HCT116 (cell line): ENCODE measurements around the gene EARS2. TPM values are rescaled to one million over a fixed set of nuclear protein-coding genes. Genes with fewer than 3 reads are reported as not detected.

Experiments used
- ATAC-seq: fragments of 200-7000 bp; cut with Tn5 transposase; 2 replicates; pipeline ENCODE4 v1.9.1; 2020; ENCODE audit warnings: mild to moderate bottlenecking, moderate library complexity
- BruUV-seq: library from RNA; stranded (reverse); fragments of 400-500 nt; replicated peaks from 2 replicates; lab custom pipeline; 2021; lab: Mats Ljungman, UMichigan
- CTCF ChIA-PET: fragments of 300-600 bp; sonication (Branson Sonifier 250); formaldehyde crosslinking; loops from one replicate; lab custom pipeline; 2021; ENCODE audit warnings: antibody characterized with exemption; lab: Charles Lee
- POLR2A ChIA-PET: fragments of 300-600, 350-600 bp; sonication (Branson Sonifier 250); formaldehyde crosslinking; loops from one replicate; lab custom pipeline; 2021; ENCODE audit warnings: antibody characterized with exemption; lab: Charles Lee
- RAD21 ChIA-PET, 2 experiments: fragments of 300-600 bp; sonication (Branson Sonifier 250); formaldehyde crosslinking; loops; one replicate each; lab custom pipeline; 2023; ENCODE audit warnings: low total read pairs in 2 of 2; ENCODE audit not compliant: uncharacterized antibody in 2 of 2, unreplicated experiment in 2 of 2, low non-redundant PET in 1 of 2; lab: Charles Lee
- DNase-seq: peaks from one replicate; pipeline ENCODE4 v3.0.0-alpha.2; 2010; ENCODE audit warnings: low read depth, low spot score
- H2AFZ ChIP-seq: fragments of 200-600 bp; shearing (Covaris generic), sonication (generic); 2 replicates; pipeline ENCODE4 v1.6.1; 2017; ENCODE audit warnings: low read depth, mixed run types, mixed read lengths, antibody characterized with exemption, low read length; ENCODE audit not compliant: poor library complexity, severe bottlenecking
- H3K27ac ChIP-seq: 2 replicates; pipeline ENCODE4 v1.5.1; 2012; ENCODE audit warnings: low read depth, low read length
- H3K27me3 ChIP-seq: fragments of 200-600 bp; sonication (generic); 2 replicates; pipeline ENCODE4 v1.6.1; 2016; ENCODE audit warnings: mixed run types, low read length, mixed read lengths; ENCODE audit not compliant: insufficient read depth
- H3K36me3 ChIP-seq, 2 experiments: fragments of 200-500 bp in 1 of 2; fragments of 200-600 bp in 1 of 2; sonication (Bioruptor generic) in 1 of 2; sonication (generic) in 1 of 2; 2 replicates each; pipeline versions ENCODE4 v1.5.1 to v1.6.1; 2014 to 2016; ENCODE audit warnings: low read length in 2 of 2, inconsistent platforms in 1 of 2, mixed read lengths in 1 of 2, mixed run types in 1 of 2; ENCODE audit not compliant: insufficient read depth in 2 of 2, control insufficient read depth in 1 of 2
- H3K4me1 ChIP-seq, 2 experiments: fragments of 200-600 bp in 1 of 2; sonication (generic) in 1 of 2; 2 replicates each; pipeline versions ENCODE4 v1.5.1 to v1.6.1; 2012 to 2017; ENCODE audit warnings: low read length in 2 of 2, inconsistent platforms in 1 of 2, mild to moderate bottlenecking in 1 of 2, mixed read lengths in 1 of 2, mixed run types in 1 of 2, moderate library complexity in 1 of 2; ENCODE audit not compliant: insufficient read depth in 2 of 2, control insufficient read depth in 1 of 2
- H3K4me2 ChIP-seq: fragments of 200-600 bp; sonication (generic); 2 replicates; pipeline ENCODE4 v1.6.1; 2017; ENCODE audit warnings: mixed run types, low read length, mixed read lengths
- H3K4me3 ChIP-seq, 2 experiments: fragments of 200-600 bp in 1 of 2; sonication (generic) in 1 of 2; replicated peaks in 1 of 2; 2 replicates each; pipeline ENCODE4 v1.5.1; 2011 to 2016; ENCODE audit warnings: low read length in 2 of 2, control low read depth in 1 of 2, low read depth in 1 of 2, mild to moderate bottlenecking in 1 of 2, mixed read lengths in 1 of 2, mixed run types in 1 of 2
- H3K79me2 ChIP-seq: fragments of 200-600 bp; sonication (generic); 2 replicates; pipeline ENCODE4 v1.6.1; 2017; ENCODE audit warnings: mild to moderate bottlenecking, mixed run types, low read length, moderate library complexity, mixed read lengths; ENCODE audit not compliant: insufficient read depth
- H3K9ac ChIP-seq: fragments of 200-600 bp; sonication (generic); 2 replicates; pipeline ENCODE4 v1.6.1; 2016; ENCODE audit warnings: low read length, mixed read lengths
- H3K9me2 ChIP-seq: fragments of 200-600 bp; sonication (generic), shearing (Covaris generic); 2 replicates; pipeline ENCODE4 v1.6.1; 2017; ENCODE audit warnings: mixed run types, mild to moderate bottlenecking, moderate library complexity; ENCODE audit not compliant: insufficient read depth
- H3K9me3 ChIP-seq, 2 experiments: fragments of 200-500 bp in 1 of 2; fragments of 200-600 bp in 1 of 2; sonication (Bioruptor generic) in 1 of 2; sonication (generic) in 1 of 2; 2 replicates each; pipeline ENCODE4 v1.6.1; 2014 to 2017; ENCODE audit warnings: low read length in 2 of 2, mixed read lengths in 2 of 2, inconsistent platforms in 1 of 2, low read depth in 1 of 2, mild to moderate bottlenecking in 1 of 2, mixed run types in 1 of 2, moderate library complexity in 1 of 2; ENCODE audit not compliant: control insufficient read depth in 1 of 2, insufficient read depth in 1 of 2
- H4K20me1 ChIP-seq: fragments of 200-600 bp; sonication (generic), shearing (Covaris generic); 2 replicates; pipeline ENCODE4 v1.6.1; 2017; ENCODE audit warnings: mixed run types, mild to moderate bottlenecking, moderate library complexity; ENCODE audit not compliant: insufficient read depth
- CBX3 ChIP-seq: IDR thresholded peaks from 2 replicates; pipeline ENCODE4 v1.6.1; 2012; ENCODE audit warnings: low read depth
- CEBPB ChIP-seq: IDR thresholded peaks from 2 replicates; pipeline ENCODE4 v1.6.1; 2012; ENCODE audit warnings: low read depth
- EGR1 ChIP-seq: IDR thresholded peaks from 2 replicates; pipeline ENCODE4 v1.6.1; 2012; ENCODE audit warnings: low read depth
- ELF1 ChIP-seq: IDR thresholded peaks from 2 replicates; pipeline ENCODE4 v1.6.1; 2012; ENCODE audit warnings: low read depth, borderline replicate concordance
- JUND ChIP-seq: IDR thresholded peaks from 2 replicates; pipeline ENCODE4 v1.6.1; 2012
- POLR2AphosphoS5 ChIP-seq: IDR thresholded peaks from 2 replicates; pipeline ENCODE4 v1.6.1; 2011; ENCODE audit warnings: mild to moderate bottlenecking, low read depth, low read length, moderate library complexity
- RAD21 ChIP-seq: IDR thresholded peaks from 2 replicates; pipeline ENCODE4 v1.6.1; 2012; ENCODE audit warnings: low read depth, mild to moderate bottlenecking
- SIN3A ChIP-seq: IDR thresholded peaks from 2 replicates; pipeline ENCODE4 v1.6.1; 2012; ENCODE audit warnings: low read depth
- SP1 ChIP-seq: IDR thresholded peaks from 2 replicates; pipeline ENCODE4 v1.6.1; 2012; ENCODE audit warnings: low read depth
- SRF ChIP-seq: IDR thresholded peaks from 2 replicates; pipeline ENCODE4 v1.6.1; 2012; ENCODE audit warnings: low read depth
- TCF7L2 ChIP-seq: IDR thresholded peaks from 2 replicates; pipeline ENCODE4 v1.7.0; 2011; ENCODE audit warnings: borderline replicate concordance, inconsistent platforms; ENCODE audit not compliant: insufficient read depth, insufficient read length; ENCODE audit errors: extremely low read depth
- YY1 ChIP-seq: IDR thresholded peaks from 2 replicates; pipeline ENCODE4 v1.6.1; 2011; ENCODE audit warnings: low read length, low read depth, moderate library complexity, mild to moderate bottlenecking; ENCODE audit not compliant: insufficient replicate concordance; ENCODE audit errors: extremely low read depth
- ZFX ChIP-seq: fragments of 450-650 bp; IDR thresholded peaks from 2 replicates; pipeline ENCODE4 v1.6.1; 2017
- ZNF274 ChIP-seq: fragments of 200-500 bp; sonication (Bioruptor generic); IDR thresholded peaks from 2 replicates; pipeline ENCODE4 v1.6.1; 2014; ENCODE audit warnings: mild to moderate bottlenecking, low read depth, low read length, inconsistent platforms
- intact Hi-C: fragments of 100-400 bp; cut with micrococcal nuclease; formaldehyde crosslinking; loops from 2 replicates; pipeline ENCODE4 v1.10.0; 2022
- total RNA-seq: library from RNA; stranded (reverse); gene quantifications from one replicate; pipeline ENCODE4 v1.2.1, GENCODE V29; 2021; ENCODE audit not compliant: unreplicated experiment
- TF ChIP-seq, protein P1 (sequence below): IDR thresholded peaks from 2 replicates; pipeline ENCODE4 v1.6.1; 2012
- TF ChIP-seq, protein P2 (sequence below): IDR thresholded peaks from 2 replicates; pipeline ENCODE4 v1.6.1; 2012; ENCODE audit warnings: low read depth
- TF ChIP-seq, protein P3 (sequence below), 3 experiments: fragments of 200-600 bp in 1 of 3; sonication (generic) in 1 of 3; IDR thresholded peaks in 2 of 3; conservative IDR thresholded peaks in 1 of 3; 2 replicates each; pipeline ENCODE4 v1.5.1; 2012 to 2017; ENCODE audit warnings: low read depth in 2 of 3, low read length in 2 of 3, antibody characterized with exemption in 1 of 3, borderline replicate concordance in 1 of 3, control low read depth in 1 of 3, mild to moderate bottlenecking in 1 of 3, mixed read lengths in 1 of 3, mixed run types in 1 of 3, moderate library complexity in 1 of 3; ENCODE audit not compliant: insufficient read depth in 1 of 3
- TF ChIP-seq, protein P4 (sequence below): IDR thresholded peaks from 2 replicates; pipeline ENCODE4 v1.6.1; 2011; ENCODE audit warnings: mild to moderate bottlenecking, low read length, moderate library complexity; ENCODE audit not compliant: insufficient replicate concordance; ENCODE audit errors: extremely low read depth
- TF ChIP-seq, protein P5 (sequence below): IDR thresholded peaks from 2 replicates; pipeline ENCODE4 v1.6.1; 2012

Gene EARS2
- total RNA-seq, 1 experiment from 2014 or later = 35.6 TPM

DNA sequence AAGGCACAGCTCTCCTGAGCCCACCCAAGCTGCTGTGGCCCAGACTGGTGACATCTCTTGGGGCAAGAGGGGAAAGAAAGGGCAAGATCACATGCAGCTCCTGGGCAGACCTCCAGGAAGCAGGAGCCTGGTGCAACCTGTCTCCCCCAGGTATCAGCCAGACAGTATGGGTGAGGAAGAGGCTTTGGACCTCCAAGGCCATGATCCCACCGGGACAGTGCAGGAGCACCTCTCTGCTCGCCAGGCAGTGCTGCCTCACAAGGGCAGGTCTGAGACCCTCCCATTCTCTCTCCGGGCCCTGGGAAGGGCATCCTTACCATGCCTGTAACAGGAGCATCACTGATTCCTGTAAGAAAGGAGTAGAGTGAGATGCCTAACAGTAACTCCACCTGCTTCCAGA is 78.6 kb downstream of the EARS2 start (continued):
- TF ChIP-seq SRF (no peak), YY1 (no peak)

DNA sequence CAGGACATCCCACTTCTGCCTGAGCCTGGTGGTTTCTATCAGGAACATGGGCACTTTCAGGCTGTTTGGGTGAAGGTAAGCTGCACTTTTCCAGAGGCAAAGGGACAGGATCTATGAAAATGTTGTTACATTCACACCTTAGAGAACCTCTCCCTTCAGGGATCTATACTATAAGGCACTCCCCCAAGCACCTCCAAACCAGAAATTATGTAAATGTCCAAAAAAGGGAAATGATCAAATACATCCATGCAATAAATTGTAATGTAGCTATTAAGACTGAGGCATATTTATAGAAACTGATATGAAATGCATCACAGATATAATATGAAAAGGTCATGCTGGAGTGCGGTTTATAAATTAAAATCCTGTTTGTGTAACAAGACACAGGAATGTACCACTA is 80.9 kb downstream of the EARS2 start:
- CTCF ChIA-PET = no interaction called here
- no TSS peak for BruUV-seq

More for the DNA sequence above, 80.9 kb downstream of the EARS2 start:
- DNase-seq (no peak), ATAC-seq (no peak)
- H3K9me2 ChIP-seq = no peaks in the 10 kb centered on the region
- H3K4me3 ChIP-seq = no peak overlapping the region
- H3K9ac ChIP-seq = no peak overlapping the region
- ChIA-PET RAD21 (no interaction called here), POLR2A (no interaction called here)
- no peaks in the 10 kb centered on the region for H4K20me1 ChIP-seq
- H3K4me2 ChIP-seq = no peak overlapping the region
- H3K27me3 ChIP-seq = no peaks in the 10 kb centered on the region
- intact Hi-C loops = loop anchor here (10.0 kb wide), 1 partner anchor 59 kb away; no protein-coding TSS in a partner anchor
- no peak overlapping the region for H2AFZ ChIP-seq
- no peaks in the 10 kb centered on the region for H3K9me3 ChIP-seq
- H3K4me1 ChIP-seq = peaks cover 0 to 3% of the 10 kb centered on the region in 2 experiments; a peak in 1 of 4 replicates
- TF ChIP-seq CEBPB = no peak
- no peak for TF ChIP-seq SRF
- TF ChIP-seq, protein P1, sequence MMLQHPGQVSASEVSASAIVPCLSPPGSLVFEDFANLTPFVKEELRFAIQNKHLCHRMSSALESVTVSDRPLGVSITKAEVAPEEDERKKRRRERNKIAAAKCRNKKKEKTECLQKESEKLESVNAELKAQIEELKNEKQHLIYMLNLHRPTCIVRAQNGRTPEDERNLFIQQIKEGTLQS = no peak
- TF ChIP-seq, protein P2, sequence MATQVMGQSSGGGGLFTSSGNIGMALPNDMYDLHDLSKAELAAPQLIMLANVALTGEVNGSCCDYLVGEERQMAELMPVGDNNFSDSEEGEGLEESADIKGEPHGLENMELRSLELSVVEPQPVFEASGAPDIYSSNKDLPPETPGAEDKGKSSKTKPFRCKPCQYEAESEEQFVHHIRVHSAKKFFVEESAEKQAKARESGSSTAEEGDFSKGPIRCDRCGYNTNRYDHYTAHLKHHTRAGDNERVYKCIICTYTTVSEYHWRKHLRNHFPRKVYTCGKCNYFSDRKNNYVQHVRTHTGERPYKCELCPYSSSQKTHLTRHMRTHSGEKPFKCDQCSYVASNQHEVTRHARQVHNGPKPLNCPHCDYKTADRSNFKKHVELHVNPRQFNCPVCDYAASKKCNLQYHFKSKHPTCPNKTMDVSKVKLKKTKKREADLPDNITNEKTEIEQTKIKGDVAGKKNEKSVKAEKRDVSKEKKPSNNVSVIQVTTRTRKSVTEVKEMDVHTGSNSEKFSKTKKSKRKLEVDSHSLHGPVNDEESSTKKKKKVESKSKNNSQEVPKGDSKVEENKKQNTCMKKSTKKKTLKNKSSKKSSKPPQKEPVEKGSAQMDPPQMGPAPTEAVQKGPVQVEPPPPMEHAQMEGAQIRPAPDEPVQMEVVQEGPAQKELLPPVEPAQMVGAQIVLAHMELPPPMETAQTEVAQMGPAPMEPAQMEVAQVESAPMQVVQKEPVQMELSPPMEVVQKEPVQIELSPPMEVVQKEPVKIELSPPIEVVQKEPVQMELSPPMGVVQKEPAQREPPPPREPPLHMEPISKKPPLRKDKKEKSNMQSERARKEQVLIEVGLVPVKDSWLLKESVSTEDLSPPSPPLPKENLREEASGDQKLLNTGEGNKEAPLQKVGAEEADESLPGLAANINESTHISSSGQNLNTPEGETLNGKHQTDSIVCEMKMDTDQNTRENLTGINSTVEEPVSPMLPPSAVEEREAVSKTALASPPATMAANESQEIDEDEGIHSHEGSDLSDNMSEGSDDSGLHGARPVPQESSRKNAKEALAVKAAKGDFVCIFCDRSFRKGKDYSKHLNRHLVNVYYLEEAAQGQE = no peak
- TF ChIP-seq, protein P3, sequence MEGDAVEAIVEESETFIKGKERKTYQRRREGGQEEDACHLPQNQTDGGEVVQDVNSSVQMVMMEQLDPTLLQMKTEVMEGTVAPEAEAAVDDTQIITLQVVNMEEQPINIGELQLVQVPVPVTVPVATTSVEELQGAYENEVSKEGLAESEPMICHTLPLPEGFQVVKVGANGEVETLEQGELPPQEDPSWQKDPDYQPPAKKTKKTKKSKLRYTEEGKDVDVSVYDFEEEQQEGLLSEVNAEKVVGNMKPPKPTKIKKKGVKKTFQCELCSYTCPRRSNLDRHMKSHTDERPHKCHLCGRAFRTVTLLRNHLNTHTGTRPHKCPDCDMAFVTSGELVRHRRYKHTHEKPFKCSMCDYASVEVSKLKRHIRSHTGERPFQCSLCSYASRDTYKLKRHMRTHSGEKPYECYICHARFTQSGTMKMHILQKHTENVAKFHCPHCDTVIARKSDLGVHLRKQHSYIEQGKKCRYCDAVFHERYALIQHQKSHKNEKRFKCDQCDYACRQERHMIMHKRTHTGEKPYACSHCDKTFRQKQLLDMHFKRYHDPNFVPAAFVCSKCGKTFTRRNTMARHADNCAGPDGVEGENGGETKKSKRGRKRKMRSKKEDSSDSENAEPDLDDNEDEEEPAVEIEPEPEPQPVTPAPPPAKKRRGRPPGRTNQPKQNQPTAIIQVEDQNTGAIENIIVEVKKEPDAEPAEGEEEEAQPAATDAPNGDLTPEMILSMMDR (IDR thresholded peaks at IDR 0.05 in 2 of 3, conservative IDR thresholded peaks at IDR 0.05 in 1 of 3; ENCODE audit: borderline replicate concordance in 1 of 3, insufficient read depth in 1 of 3, low read depth in 2 of 3, low read length in 2 of 3) = no peak
- no peak for TF ChIP-seq ELF1
- TF ChIP-seq POLR2AphosphoS5 = no peak
- no peak for TF ChIP-seq YY1
- TF ChIP-seq, protein P4, sequence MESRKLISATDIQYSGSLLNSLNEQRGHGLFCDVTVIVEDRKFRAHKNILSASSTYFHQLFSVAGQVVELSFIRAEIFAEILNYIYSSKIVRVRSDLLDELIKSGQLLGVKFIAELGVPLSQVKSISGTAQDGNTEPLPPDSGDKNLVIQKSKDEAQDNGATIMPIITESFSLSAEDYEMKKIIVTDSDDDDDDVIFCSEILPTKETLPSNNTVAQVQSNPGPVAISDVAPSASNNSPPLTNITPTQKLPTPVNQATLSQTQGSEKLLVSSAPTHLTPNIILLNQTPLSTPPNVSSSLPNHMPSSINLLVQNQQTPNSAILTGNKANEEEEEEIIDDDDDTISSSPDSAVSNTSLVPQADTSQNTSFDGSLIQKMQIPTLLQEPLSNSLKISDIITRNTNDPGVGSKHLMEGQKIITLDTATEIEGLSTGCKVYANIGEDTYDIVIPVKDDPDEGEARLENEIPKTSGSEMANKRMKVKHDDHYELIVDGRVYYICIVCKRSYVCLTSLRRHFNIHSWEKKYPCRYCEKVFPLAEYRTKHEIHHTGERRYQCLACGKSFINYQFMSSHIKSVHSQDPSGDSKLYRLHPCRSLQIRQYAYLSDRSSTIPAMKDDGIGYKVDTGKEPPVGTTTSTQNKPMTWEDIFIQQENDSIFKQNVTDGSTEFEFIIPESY = no peak
- no peak for TF ChIP-seq SIN3A
- no peak for TF ChIP-seq EGR1
- TF ChIP-seq TCF7L2 = no peak
- TF ChIP-seq CBX3 = no peak
- TF ChIP-seq, protein P5, sequence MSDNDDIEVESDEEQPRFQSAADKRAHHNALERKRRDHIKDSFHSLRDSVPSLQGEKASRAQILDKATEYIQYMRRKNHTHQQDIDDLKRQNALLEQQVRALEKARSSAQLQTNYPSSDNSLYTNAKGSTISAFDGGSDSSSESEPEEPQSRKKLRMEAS = no peak
- TF ChIP-seq RAD21 = no peak
- TF ChIP-seq SP1 = no peak
- no peak for TF ChIP-seq ZFX
- no peak for TF ChIP-seq JUND
- no peak for TF ChIP-seq ZNF274
- no peak overlapping the region for H3K27ac ChIP-seq
- H3K36me3 ChIP-seq = peaks cover 43 to 65% of the 10 kb centered on the region in 2 experiments
- H3K79me2 ChIP-seq = no peaks in the 10 kb centered on the region
